IPS-NIHi7 (cell line): ENCODE measurements around the gene PLA2G4E.
A peak's percentile ranks its signal among the peaks of the same experiment; 100 is the strongest.

Source experiments
- DNase-seq: peaks from one replicate; pipeline ENCODE4 v3.0.0; 2012; ENCODE audit warnings: mixed read lengths; ENCODE audit errors: extremely low spot score

Gene PLA2G4E

DNA sequence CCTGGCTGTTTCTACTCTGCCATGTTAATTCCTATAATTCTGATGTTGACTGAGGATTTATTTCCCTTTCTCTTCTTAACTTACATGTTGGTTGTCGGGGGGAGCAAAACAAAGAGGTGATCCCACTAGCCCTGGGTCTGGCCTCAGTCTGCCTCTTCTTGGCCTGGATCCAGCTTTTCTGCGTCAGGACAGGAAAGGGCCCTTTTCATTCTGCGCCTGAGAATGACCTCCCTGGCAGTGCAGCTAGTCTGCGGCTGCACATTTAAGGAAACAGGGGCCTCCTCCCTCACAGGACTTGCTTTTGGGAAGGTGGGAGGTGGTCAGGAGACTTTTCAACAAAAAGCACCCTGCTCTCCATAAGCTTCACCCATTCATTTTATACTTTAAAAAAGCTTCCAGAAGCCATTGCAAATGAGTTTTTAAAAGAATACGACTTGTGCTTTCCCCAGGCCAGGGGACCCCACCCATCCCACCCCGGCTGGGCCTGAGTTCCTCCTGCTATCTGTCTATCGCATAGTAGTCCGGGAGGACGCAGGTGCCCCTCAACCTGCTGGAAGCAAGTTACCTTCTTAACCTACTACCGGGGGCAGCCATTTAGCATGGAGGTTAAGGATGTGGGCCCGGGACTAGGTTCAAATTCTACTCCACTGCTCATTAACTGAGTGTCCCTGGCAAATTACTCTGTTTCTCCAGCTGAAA, 27.2 kb downstream of the PLA2G4E start:
- no peak for DNase-seq

DNA sequence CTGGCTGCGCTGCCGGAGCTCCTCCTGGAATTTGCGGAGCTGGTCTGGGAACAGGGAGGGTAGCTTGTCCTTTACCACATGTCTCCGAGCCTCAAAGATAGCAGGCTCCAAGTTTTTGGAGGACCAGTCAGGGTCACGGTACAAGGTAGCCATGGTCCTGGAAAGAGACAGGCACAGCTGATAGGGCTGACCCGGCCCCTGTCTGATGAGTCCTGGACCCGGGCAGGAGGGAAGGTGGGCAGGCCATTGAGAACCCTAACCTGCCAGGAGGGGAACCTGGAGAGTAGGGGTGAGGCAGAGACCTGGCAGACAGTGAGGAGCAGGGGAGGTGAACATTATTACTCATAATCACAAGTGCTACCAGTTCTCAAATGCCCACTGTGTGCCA, 28.0 kb downstream of the PLA2G4E start:
- DNase-seq, result no peak

DNA sequence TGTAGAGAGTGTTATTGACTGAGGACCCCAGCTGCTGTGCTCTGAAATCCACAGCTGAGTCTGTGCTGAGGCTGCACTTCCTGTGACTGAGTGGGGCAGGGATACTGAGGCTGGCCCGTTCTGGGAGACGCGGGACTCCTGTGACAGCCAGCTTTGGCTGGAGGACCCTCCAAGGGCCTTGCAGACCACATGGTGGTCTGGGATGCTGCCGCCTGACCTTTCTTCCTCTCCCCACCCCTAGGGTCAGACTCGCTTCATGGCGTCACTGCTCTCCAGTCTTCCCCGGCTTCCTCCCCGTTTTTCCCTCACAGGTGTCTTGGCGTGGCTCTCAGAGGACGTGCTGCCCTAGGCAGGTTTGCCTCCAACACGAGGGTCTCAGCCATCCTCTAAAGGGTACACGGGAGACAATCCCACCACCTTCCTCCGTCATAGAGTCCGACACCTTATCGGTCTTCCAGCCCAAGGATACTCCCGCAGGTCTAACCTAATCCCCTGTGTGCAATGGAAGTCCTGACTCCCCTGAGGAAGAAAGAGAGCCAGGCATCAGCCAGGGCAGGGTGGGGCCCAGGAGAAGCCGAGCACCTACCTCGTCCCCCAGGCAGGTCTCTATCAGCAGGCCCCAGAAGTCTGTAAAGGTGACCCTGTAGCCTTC, 28.6 kb downstream of the PLA2G4E start:
- DNase-seq, result no peak

DNA sequence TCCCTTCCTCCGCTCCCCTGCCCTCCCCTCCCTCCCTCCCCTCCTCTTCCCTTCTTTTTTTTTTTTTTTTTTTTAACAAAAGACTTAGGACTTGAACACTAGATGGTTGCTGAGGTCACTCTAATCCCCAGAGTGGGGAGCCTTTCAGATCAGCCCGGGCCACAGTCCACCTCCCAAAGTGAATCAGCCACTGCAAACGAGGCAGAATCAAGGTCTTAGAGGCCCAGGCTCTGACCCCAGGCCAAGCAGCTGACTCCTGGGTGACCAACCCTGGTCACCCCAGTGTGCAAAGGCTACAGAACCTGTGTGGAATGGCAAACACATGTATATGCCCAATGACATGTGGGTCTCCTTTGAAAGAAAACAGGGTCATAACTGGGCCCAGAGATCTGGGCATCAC, 30.2 kb downstream of the PLA2G4E start:
- no peak for DNase-seq

DNA sequence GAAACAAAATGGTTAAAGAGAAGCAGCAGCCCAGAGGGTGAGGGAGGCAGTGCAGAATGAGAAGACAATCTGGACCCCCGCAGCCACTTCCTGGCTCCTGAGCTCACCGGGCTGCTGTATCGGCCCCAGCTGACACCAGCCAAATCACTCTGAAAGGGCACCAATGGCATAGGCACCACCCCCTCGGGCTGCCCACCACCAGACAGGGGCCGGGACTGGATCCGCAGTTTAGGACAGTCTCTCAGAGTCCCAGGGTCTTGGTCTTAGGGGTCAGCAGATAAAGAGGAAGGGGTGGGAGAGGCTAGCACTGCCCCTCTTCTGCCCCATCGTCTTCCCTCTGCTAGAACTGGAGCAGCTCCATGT, 30.6 kb downstream of the PLA2G4E start:
- DNase-seq, result no peak

DNA sequence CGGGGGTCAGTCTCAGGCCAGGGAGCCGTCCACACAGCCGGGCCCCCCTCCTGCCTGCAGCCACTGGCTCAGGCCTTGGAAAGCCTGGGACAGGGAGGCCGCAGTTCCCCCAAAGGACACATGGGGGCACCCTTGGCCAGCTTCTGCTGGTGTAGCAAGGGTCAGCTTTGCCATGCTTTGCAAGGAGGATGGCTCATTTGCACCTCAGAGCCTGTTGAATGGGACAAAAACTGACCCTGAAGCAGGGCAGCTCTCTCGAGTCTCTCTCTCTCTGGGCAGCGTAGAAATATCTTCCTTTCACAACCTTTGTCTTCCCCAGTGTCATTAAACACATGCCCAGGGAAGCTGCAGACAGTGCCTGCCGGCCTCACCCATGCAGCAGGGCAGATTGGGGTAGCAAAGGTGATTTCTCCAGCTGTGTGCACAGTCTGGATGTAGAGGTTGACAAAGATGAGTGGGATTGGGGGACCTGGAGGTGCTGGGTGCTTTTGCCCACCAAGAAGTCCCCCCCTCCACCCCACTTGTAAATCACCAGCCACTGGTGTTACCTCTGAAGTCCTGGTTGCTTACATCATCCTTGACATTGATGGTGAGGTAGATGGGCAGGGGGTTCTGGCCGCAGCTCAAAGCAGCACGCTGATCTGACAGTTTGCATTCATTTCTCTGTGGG, 31.1 kb downstream of the PLA2G4E start:
- peak; percentile 95 for DNase-seq

DNA sequence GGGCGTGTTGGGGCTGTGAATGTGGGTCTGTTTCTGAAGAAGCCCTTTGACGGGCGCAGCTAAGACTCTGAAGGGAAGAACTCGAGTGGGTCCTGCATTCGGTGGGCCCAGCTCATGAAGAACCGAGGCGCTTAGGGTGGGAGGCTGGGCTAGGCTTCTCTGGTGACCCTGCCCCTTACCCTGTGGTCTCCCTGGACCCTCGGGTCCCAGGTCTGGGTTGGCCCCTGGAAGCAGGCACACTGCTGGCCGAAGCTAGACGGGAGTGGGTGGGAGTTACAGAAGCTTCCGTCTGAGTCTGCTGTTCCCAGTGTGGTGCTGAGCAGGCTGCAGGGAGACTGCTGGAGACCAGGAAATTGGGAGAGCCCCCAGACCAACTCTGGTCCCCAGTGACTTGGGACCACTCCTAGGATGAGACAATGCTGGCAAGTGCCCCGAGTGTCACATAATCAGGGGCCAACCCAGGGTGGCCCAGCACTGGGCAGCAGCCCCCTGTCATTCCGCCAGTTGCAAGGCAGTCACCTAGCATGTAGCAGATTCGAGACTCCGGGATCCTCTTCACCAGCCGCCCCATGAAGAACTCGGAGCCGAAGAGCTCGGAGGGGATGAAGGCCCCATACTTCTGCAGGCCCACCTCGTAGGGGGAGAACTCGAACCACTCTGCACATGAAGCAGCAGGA, 31.8 kb downstream of the PLA2G4E start:
- no peak for DNase-seq

DNA sequence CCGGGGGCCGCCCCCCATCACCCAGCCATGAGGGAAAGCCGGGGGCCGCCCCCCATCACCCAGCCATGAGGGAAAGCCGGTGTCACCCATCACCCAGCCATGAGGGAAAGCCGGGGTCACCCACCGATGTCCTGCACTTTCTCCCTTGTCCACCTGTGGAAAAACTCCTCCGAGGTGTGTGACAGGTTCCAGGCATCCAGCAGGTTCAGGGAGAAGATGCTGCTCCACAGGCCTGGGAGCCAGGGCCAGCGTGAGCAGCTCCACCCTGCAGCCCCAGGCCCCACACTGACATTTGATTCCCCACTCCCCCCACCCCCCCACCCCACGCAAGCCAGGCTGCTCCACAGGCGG, 32.9 kb downstream of the PLA2G4E start:
- DNase-seq, result no peak

DNA sequence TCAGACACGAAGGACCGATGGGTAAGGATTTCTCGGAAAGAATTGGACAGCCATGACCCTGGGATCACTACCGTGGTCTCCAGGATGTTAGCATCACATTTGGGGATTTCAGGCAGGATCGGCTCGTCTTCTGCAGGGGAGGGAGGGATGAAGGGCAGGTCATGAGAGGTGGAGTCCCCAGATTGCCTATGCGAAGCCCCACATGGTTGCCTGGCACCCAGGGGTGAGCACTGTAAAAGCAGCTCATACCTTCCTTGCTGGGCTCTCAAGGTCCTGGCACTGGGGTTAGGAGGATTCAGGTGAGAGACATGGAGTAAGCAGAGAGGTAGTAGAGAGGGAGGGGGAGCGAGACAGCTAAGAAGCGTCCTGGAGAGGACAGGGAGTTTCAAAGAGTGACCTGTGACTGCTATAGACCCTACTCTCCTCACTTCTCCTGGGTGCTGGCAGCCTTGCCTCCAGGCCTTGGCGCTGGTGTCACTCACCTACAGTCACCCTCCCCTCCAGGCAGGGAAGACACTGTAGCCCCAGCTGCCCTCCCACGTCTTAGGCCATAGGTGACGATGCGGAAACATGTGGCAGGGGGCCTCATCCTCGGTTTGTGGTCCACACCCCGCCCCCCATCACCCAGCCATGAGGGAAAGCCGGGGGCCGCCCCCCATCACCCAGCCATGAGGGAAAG, 33.5 kb downstream of the PLA2G4E start:
- DNase-seq, result no peak

DNA sequence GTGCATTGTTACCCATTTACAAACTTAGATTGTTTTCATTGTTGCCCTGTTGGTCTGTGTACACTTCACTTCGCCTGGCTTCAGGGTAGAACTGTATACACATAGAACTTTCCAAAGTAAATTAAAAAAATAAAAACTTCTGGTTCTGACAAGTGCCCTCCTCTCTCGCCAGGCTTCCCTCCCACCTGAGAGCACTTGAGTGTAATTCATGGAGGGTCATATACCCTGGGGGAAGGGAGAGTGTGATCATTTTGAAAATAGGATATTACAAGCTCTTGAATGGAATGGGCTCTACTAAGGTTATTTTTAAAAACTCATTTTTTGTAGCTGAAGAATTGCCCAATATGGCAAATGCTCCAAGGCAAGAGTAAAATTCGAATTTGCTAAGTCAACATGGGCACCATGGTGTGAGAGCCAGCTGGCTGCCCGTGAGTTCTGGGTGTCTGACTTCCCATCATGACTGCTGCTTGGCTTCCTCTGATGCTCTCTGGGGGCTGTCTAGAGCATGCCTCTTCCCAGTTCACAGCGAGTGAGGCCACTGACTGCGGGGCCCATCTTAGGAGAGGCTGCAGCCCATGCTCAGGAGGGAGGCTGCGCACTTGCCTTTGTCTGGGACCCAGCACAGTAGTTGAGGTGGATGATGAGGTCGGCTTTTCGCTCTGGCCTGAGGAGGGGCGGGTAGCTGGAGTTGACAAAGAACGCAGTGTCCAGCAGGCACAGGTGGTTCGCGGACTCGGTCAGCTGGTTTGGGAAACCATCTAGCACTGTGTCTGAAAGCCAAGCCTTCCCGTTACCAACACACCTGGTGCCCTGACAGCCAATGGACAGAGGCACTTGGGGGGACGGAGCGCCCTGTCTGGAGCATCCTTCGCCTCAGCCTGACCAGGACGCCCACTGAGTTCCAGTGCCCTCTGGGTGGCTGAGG, 35.3 kb downstream of the PLA2G4E start:
- no peak for DNase-seq

DNA sequence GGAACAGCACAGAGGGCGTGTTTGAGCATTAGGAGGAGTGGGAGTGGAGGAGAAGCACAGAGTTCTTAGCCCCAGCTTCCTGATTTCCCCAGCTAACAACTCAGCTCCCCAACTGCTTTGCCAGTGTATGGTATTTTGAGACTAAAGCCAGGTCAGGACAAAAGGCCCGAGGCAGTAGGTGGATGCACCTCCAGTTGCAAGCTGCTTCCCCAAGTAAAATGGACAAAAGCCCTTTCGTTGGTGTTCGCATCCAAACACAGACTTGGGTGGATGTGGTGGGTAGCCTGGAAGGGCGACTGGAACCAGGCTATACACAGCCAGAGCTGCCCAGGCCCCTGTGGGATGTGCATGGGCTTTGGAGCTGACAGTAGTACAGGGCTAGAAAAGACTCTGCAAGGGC, 36.2 kb downstream of the PLA2G4E start:
- DNase-seq, result no peak

DNA sequence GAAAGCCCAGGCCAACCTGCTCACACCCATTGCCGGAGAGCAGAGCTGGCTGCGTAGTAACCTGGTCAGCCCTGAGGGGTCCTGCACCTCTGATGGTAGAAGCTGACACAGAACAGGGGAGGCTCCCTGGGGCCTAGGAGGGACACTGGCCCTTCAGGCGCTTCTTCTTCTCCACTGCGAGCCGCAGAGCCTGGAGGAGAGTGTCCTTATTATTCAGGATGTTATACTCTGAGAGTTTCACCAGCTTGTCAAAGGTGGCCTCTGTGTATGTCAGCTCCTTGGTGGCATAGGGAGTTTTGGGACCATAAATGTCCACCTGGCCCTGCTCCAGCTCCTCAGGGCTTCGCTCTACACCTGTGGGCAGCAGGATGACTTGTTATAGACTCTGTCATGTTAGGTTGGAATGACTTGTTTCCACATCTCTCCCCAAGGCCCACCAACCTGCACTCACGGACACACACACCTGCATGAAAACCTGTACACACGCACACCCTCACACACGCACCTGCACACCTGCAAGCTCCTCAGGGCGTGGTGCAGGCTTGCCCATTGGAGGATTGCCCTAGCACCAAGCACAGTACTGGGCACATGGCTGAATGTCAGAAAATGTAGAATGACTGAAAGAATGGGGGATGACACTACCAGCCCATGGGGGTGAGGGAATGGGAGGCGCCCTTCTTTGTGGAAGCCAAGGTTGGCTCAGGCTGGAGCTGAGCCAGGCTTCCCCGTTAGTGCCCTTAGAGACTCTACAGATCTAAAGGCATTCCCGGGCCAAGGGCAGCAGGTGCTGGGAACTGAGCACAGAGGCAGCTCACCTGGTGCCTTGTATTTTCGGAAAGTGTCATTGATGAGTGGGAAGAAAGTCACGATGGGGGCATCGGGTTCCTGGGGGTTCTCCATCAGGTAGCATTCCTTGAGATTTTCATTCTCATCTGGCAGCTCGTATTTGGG, 36.9 kb downstream of the PLA2G4E start:
- DNase-seq, result no peak

DNA sequence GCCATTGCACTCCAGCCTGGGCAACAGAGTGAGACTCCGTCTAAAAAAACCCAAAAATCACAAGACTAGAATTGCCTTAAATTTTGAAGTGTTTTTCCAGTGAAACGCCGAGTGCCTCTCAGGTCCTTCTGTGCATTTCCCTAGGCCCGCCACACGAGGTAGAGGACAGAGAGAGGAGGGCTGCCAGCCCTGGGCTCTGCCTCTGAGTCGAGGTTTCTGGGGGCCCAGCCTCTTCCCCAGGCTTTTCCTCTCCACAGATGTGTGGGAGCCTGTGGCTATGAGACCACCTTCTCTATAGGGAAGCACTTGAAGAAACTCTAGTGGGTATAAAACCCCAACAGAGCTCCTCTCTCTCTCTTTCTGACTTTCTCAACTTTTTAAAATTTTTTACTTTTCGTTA, 37.6 kb downstream of the PLA2G4E start:
- no peak for DNase-seq

DNA sequence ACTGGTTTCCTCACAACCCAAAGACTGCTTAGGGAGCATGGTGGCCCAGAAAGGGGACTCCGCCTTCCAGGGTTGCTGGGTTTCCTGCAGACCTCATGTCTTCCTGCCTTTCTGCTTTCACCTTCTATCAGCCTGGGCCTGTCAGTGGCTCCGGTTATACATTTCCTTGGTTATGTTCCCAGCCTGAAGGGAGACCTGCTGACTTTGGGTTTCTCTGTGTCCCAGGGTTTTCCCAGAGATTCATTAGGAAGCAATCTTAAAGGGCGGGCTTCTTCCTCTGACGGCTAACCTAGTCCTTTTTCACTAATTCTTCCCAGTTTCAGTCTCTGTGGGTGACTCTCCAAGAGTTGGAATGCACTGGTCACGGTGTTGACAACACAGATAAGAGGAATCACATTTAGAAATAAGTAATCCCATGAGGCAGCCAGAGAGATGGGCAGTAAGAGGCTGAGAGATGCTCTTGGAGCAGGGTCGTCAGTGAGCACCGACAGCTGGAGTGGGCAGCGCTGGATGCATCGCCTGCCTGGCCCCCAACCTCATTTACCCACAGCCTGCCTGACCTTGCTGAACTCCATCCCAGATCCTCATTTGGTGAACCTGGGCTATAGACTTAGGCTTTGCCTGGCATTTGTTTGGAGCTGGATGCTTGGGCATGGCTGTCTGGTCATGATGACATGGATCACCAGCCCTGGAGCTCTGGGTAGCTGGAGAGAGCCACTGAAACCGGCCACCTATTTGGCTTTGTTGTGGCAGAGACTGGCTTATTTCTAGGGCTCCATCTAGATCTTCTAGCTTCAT, 38.5 kb downstream of the PLA2G4E start:
- peak; percentile 7 for DNase-seq

DNA sequence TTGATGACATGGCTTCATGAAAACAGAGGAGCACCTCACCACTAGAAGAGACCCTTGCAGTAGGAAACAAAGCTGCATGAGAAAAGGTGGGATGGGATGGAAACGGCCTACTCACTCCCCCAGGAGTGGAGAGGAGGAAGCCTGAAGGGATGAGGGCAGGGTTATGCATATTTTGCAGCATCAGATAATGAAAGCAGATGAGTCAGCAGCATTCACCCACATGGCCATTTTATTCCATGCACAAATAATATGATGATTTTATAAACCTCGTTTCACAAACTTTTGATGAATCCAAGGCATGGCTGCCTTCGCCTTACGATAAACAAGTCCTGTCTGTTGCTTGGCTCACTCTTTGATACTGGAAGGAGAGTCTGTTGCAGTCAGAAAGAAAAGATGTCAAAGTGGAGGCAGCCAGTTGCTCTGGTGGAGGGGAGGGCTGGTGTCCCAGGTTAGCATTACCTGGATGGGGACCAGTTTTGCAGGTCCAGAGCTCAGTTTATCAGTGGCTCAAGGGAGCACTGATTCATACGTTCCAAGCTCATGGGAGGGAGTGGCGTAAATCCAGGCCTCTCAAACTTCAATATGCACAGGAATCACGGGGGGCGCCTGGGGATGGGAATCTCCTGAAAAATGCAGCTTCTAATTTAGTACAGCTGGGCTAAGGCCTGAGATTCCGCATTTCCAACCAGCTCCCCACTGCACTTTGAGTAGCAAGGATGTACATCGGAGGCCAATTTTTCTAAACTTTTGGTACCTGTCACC, 39.3 kb downstream of the PLA2G4E start:
- peak; percentile 5 for DNase-seq

DNA sequence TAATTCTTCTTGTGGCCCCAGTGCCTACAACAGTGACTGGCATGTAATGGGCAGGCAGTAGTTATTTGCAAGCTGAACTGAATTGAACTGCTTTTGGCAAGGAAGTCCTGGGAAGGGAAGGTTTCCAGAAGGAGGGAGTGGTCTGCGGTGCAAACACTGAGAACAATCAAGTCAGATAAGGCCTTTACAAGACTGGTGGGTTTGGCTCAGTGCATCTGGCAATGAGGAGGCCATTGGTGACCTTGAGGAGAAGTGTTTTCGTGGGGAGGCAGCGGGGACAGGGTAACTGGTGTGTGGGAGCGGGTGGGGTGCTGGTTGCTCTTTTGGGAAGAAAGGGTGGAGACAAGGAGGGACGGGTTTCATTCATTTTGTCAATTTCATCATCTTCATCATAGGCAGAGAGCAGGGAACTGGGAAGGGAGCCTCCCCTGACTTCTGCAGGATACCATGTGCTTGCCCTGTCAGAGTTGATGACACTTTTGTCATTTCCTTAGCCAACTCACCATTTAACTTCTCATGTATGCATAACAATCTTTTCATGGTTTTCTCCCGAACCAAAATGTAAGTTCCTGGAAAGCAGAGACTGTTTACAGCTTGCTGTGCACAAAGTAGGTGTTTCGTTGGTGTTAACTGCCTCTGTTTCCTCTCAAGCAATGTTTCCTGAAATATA, 40.1 kb downstream of the PLA2G4E start:
- DNase-seq, result peak; percentile 5

DNA sequence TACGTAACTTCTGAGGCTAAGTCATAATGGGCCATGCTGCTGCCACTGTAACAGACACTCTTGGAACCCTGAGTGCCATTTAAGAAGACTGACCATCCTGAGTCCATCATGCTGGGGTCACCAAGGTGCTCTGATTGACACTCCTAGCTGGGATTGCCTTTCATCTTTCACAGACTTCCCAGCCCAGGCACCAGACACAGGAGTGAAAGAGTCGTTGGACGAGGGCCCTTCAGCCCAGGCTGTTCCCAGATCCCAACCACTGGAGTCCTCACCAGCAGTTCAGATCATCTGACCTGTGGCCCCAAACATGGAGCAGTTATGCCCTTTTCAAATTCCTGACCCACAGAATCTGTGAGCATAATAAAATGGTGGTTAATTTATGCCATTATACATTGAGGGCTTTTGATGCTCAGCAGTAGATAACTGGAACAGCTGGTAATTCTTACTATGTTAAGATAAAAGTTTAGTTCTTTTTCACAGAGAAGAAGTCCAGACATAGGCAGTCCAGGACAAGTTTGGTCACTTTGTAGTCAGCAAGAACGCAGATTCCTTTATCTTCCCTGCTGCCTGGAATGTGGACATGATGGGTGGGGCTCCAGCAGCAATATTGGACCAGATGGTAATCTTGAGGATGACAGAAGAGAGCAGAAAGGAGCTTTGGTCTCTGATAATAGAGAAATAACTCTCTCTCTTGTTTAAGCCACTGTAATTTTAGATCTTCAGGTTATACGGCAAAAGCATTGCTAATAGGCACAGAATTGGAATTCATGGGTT, 41.2 kb downstream of the PLA2G4E start:
- DNase-seq, result no peak
